Cerebellar cortex (tissue), 1 donor: ENCODE results near the gene FOXP1.
A peak's percentile ranks its signal among the peaks of the same experiment; 100 is the strongest.

Experiments used
- DNase-seq: peaks from one replicate; pipeline ENCODE4 v3.0.0-alpha.2; 2015; ENCODE audit warnings: low spot score

Gene FOXP1

DNA sequence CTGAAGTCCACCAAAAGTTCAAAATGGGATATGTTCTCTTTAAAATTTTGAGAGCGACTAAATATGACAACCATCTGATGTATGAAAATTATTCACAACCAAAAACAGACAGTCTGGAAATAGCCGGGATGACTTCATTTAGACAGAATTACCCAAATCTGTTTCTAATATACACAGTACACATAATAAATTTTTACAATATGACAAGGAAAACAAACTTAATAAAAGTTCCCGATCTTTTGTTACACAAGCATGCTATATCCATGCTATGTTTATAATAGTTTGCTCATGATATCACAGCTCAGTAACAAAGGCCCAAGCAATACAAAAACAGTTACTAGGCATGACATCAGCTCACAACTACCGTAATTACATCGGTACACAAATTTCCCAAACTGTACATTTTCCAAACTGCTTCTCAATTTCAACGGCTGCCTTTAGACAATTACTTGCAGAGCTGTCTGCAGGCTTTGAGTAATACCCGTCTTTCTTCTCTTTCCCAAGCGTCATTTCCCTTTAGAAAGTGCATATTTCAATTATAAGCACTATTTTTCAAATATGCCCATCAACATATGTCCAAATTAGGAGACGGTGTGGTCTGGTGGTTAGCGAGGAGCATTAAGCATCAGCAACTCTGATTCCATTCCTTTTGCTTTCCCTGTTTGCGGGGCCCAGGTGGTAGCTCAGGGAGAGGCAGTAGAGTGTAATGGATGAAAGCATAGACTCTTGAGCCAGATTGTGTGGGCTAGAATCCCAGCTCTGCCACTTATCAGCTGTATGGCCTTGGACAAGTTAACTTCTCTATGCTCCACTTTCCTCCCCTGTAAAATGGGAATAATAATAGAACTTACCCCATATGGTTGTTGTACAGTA is 481.2 kb downstream of the FOXP1 start:
- no peak for DNase-seq

DNA sequence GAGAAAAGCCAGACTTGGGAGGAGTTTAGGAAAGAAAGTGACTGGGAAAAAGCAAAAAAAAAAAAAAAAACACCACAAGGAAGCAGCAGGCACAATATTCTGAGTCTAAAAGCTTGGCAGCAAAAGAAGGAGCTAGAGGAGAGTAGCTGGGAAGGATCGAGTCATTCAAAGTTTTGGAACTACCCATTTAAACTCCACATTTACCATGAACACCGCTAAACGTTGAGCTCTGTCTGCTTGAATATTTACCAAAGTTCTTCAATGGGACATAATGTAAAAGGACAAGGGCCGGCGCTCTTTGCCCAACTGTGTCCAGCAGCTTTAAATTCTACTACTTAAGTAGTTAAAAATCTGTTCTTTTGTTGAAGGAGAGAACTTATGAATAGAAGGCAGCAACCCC is 481.9 kb downstream of the FOXP1 start:
- no peak for DNase-seq

DNA sequence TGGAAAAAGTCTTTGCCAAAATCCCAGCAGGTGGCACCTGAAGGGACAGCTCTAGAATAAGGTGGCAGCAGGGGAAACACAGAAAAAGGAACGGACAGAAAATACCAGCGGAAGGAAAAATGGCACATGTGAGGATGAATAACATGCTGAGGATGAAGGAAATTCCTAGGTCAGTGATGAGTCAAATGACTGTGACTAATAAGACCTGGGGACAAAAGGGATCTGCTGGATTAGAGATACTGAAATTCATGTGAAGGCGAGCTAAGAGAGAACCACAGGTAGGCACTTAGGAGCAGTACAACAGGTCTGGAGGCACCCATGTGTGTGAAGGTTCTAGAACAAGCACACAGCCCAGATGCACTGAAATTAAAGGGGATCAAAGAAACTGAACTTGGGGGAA is 482.5 kb downstream of the FOXP1 start:
- no peak for DNase-seq

DNA sequence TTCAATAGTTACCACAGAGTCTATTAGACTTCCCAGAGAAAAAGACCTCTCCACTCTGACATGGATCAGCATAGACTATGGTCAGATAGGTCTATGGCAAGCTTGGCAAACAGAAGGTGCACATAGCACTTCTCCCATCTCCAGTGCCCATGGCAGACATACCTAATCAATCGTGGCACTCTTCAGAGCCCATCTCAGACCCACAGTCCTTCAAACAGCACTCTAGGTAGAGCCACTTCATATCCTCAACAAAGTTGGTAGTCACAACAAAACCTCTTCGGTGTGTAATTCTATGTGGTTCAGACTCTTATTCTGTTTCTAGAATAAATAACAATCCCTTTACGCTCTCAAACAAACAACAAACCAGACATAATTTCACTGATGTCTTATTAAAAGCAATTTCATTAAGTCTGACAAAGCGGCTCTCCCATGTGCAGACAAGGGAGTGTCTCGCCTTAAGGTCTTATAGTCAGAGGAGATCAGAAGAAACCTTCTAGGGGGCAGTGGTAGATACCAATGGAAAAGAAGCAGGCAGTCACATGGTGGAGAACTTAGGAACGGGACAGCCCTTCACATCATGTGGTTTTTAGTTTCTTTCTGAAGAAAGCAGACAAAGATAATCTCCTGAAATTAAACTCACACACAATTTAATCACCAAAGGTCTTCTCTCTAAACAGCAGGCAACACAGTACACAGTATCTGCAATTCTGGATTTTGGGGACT is 483.4 kb downstream of the FOXP1 start:
- DNase-seq, result peak; percentile 23

DNA sequence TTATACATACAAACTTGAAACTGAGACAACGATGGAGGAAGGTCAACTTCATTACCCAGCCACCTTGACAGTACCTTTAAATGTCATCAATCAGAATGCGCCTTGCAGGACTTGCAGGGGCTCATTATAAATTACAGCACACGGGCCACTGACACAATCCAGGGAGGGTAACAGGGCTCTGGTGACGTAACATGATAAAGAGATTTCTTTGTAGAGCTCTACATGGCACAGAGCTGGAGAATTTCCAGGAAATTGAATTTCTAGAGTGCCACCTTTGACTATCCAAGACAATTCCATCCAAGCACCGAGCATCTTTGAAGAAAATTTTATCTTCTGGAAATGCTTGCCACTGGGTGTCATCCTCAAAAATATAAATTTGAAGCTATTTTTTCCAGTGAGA is 486.0 kb downstream of the FOXP1 start:
- DNase-seq, result no peak

DNA sequence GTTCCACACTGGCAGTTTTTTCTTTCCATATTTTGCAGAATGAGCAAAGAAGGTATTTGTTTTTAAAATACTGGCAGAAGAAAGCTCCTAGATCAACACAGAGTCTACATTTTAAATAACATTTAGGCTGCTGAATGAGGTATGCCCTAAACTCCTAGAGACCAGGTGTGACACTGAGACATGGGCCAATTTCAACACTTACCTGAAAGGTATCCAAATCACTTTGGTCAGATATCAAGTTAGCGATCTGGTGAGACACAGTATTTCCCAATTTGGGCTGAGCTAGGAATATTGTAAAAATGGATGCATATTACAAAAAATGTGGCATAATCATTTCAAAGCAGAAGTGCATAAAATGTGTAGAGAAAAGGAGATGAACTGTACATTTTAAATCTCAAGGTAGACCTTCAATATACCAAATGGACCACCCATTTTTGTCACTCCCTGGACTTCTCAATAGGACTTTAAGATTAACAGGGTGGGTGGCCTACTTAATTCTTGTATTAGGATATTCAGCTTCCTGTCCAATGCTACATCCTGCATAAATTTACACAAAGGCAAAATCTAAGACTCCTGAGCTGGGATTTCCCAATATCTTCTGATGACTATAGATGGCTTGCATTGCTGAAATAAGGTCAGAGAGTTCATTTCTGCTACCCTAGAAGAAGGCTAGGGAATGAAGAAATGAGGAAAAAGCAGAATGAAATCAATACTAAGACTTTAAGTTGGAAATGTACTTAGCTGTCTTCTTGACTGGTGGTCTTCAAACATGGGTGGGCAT is 487.8 kb downstream of the FOXP1 start:
- no peak for DNase-seq

DNA sequence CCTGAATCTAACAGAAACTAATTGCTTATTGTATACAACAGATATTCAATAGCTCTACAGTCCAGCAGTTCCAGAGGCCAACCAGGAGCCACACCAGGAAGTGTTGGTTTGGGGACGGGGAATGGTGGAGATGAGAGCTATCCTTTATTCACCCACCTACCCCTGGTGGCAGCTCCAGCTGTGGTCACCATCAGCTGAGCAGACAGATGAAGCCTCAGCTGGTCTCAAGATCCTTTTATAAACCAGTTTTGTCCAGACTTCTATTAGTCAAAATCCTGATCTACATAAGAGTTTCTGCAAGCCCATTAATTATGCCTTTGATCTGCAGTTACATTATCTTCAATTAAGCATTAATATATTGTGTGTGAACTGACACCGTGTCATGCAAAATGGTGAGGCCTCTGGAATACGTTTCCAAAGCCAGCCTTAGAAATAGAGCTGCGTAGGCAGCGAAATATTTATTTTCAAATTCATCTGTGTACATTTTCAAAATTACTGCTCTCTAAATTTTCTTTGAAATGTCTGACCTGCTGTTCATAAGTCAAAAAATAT is 488.8 kb downstream of the FOXP1 start:
- DNase-seq, result no peak

DNA sequence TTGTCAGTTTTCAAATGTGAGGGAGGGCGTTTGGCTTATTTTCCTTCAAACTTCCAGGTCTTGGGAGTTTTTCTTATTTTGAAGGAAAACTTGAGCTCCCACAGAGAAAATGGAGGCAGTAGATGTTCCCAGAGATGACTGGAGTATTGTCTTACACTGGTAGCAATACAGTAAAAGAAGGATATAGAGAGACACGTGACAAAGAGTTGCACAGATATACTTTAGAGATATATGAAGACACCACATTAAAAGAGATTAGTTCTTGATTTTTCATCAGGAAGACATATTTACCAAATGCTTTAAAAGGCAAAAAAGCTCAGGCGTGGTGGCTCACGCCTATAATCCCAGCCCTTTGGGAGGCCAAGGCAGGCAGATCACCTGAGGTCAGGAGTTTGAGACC is 490.9 kb downstream of the FOXP1 start:
- no peak for DNase-seq

DNA sequence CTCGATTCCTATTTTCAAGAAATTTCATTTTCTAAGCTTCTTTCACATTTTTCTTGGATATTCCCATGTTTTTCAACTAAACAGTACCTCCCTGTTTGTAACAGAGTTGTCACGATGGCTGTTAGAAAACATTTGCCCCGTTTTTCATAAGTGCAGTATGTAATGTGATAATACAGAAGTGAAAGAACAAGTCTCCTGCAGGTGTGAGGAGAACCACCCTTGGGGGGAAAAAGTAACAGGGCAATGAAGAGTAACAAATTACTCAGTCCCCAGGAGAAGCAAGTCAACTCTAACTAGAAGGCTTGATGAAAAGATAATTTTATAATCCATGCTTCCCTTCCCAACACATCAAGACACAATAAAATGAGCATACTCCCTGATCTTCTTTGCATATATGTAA is 493.3 kb downstream of the FOXP1 start:
- DNase-seq, result no peak

DNA sequence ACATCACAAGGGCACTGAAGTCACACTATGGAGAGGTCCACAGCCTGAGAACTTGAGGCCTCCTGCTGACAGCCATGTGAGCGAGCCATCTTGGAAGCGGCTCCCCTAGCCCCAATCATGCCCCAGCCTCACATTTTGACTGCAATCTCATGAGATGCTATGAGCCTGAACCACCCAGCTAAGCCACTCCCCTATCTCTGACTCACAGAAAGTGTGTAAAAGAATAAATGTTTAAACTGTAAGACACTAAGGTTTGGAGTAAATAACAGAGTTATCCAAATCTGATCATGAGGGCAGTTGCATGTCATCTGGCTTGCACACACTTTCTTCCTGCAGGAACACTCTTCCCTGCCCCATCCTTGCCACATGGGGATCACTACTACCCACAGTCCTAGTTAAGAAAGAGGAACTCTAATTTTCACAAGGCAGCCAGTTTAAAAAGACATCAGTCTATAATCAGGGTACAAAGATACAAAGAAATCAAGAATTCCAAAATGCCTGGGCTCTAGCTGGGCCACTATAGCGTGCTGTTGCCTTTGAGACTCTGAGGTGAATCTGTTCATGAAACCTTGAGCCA is 494.2 kb downstream of the FOXP1 start:
- no peak for DNase-seq

DNA sequence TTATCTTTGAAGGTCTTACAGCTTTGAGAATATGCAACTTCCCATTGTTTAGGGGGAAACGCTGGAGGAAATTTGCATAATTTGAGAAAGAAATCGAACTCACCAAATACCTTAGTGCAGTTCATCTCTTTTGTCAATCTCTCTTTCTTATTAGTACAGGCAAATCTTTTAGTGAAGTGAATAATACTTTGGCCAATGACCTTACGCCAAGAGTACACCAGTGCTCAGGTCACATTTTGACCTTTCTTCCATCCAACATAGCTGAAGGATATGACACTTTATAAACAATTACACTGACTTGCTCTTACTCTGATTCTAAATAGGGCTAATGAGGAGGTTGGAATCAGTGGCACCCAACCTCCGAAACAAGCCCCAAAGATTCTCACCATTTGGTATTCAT is 494.8 kb downstream of the FOXP1 start:
- no peak for DNase-seq

DNA sequence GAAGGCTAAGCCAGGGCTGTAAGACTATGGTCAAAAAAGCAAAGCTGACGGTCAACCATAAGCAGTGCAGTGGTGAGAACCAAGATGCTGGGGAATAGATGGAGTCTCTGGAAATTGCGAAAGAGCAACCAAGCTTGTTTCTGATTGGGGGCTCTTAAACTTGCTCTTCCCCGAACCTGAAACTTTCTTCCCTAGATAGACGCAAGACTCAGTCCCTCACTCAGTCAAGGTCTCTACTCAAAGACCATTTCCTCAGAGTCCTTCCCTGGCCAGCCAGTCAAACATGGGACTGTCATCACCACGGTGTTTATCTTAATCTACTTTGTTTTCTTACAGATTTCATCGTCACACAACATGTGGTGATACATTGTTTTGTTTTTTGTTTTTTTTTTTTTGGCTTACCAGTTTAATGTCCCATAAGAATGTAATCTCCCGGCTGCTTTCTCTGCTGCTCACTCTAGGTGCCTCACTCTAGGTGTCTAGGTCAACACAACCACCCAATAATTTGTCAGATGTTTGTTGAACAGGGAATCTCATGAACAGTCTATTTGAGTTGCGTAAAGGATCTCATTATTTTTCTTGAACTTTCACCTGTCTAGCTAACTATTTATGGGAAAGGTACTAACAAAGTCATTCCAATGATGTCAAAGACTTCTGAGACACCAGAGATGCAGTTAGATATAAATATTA is 495.4 kb downstream of the FOXP1 start:
- DNase-seq, result no peak

DNA sequence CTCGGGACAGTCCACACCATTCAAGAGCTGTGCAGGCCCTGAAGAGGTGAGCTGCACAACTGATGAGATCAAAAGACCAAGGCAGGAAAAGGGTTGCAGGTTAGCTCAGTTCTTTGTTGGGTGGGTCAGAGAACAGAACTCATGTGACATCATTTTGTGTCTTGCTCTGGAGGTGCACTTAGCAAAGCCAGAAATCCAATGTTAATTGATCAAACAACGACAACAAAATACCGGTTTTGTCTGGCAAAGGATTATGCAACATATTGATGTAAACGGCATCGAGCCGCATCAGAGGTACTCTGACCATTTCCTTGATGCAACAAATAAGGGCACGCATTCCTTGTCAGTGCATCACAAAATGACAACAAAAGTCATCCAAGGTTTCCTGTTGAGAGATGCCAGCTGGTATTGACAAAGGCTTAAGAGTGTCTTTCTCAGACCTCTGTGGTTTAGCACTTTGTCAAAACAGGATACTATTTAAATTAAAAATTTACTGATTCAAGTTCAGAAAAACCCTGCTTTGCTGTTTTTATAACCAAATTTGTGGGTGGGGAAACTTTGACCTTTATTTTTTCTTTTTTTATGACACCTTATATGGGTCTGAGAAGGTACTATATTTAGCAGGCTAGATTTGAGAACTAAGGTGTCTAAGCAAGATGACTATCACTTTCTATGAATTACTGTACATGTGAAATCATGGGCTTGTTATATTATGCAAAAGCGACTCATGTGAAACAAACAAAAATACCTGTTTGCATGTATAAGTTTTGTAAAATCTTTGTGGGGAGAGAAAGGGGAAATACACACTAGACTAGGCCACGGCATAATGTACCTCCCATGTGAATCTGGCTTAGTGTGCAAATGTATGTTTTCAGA is 496.1 kb downstream of the FOXP1 start:
- no peak for DNase-seq

DNA sequence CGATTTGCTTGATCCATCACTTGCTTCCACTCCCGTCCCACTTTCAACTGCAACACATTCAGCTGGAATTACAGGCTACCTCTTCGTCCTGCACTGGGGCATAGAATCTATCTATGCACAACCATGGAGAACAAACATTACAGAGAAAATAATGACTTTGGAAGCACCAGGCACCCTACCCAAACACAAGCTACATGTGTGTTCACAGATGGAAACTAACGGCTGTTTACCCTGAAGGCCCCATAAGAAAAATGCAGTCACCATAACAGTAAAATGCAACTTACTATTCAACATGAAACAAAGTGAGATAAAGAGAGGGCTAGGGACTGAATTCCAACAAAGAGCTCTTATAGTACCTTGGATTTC is 496.8 kb downstream of the FOXP1 start:
- no peak for DNase-seq

DNA sequence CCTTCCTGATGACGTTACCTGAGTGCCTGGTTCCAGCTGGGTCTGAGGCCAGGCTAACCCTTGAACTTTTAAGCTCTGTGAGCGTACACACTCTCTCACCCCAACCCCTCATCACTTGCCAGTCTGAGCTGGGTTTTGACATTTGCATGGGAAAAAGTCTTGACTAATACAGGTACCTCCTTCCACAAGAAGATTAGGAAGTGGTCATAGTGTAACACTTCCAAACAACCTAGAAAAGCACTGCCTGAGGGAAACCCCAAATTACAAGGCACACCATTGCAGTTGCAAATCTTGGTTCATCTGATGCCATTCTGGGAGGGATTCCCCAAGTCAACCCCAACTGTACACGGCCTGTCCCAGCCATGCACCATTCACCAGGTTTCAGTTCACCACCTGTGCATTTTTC is 499.8 kb downstream of the FOXP1 start:
- no peak for DNase-seq

DNA sequence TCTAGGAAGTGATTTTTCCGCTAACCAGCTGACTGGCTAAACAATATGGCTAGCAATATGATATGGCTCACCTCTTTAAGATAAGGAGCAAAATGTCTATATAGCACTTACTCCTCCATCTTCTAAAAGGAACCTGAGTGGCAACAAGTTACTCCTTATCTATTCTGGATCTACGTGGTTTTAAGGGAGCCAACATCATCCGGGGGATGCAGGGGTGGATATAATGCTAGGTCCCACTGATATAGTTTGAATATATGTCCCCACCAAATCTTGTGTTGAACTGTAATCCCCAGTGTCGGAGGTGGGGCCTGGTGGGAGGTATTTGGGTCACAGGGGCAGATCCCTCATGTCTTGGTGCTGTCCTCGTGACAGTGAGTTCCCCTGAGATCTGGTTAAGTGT is 500.7 kb downstream of the FOXP1 start:
- DNase-seq, result no peak

DNA sequence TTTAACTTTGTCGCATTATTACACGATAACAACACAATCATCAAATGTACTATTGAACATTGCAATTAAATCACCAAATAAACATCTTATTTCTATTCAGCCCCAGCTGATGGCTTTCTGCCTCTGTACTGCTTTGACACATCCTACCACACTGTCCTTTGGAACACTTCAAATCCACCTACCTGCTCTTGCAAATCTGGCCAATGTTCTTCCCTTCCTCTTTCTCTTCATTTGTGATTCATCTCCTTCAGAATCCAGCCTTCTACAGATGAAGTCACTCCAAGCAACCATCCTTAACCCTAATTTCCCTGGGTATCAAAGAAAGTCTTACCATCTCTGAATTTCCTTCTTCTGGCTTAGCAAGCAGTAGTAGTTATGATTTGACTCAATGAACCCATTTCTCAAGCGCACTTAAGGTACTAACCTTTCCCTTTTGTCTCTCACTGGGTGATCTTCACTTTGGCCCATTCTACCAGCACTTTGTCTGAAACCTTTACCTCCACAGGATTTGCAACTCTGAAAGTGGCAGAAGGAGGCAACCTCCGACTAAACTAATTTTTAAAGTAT is 502.9 kb downstream of the FOXP1 start:
- no peak for DNase-seq

DNA sequence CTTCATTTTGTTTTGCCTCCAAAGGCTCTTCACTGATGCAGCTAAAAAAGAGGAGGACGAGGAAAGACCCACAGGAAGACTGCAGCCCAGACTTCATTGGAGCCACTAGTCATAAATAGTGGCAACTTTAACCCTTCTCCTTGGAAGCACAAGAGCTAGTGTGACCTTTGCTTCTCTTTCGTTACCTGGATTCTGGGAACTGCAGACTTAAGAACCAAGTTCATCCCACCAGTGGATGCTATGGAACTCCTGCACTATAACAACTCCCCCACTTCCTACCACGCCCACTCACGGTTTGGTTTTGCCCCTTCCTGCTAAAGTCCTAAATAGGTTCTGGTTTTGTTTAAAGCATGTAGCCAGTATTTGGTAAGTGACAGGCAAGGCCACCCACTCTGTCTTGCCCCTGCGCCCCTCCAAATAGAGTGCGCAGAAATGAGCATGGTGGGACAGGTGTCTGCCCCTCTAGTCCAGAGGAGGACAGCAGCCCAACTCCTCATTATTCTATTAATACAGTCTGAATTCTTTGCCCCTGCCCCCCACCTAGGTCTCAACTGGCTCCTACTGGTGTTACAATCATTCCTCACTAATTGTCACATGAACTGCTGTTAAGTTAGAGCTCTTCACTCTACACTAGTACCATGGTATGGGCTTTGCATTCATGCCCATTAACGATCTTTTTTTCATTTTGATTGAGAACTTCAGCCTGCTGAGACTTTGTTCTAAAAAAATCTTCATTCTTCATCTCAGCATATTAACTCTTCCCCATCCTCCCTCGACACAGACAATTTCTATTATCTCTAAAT is 504.6 kb downstream of the FOXP1 start:
- DNase-seq, result no peak

DNA sequence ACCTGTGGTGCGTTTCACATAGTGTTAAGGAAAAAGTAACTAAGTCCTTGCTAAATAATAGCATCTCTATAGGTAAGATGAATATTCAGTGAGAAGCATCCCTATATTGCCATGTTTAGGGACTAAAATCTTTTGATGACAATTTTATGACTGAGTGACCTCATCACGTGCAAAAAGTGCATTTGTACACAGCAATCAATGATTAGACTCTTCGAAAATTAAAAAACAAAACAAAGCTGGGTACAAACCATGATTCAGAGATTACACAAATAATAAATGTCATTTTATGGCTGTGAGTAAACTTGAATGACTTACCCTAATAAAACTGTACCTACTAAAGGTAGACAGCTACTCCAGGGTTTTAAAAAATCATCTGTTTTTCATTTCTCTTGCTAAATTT is 505.3 kb downstream of the FOXP1 start:
- DNase-seq, result no peak
